Measurements from ENCODE around the gene C16orf90.
"Not testable (repeated sequence)": the region's sequence is repeated elsewhere in the genome, so short reads cannot be mapped to it uniquely, and the experiment has no call there.

Gene C16orf90

DNA sequence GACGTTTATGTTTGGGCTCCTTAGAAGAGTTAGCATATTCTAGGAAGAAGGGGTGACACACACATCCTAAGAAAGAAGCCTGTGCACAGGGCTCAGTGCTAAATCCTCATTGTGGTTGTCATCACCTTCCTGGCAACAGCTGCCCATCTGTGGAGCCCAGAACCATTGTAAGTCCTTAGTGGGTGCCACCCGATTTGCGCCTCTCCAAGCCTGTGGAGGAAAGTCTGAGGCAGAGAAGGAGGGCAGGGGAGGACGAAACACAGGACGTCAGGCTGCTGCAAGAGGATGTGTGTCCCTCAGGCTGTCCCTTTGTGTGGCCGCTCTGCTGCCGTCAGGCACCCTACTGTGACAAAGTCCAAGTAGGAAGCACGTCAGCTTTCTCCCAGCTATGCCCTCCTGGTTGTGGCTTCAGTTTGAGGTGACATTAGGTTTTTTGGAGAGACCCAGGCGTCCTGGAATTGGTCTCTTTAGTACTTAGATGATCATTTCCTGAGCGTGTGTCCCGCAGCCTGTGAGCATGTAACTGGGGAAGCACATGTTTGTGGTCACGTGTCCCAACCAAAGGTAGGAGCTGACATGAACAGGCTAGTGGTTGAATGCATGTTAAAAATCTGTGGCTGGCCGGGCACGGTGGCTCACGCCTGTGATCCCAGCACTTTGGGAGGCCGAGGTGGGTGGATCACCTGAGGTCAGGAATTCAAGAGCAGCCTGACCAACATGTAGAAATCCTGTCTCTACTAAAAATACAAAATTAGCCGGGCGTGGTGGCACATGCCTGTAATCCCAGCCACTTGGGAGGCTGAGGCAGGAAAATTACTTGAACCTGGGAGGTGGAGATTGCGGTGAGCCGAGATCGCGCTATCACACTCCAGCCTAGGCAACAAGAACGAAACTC is 16.2 kb upstream of the C16orf90 start:
- no peak for DNase-seq (ENCODE audit: low read depth)

DNA sequence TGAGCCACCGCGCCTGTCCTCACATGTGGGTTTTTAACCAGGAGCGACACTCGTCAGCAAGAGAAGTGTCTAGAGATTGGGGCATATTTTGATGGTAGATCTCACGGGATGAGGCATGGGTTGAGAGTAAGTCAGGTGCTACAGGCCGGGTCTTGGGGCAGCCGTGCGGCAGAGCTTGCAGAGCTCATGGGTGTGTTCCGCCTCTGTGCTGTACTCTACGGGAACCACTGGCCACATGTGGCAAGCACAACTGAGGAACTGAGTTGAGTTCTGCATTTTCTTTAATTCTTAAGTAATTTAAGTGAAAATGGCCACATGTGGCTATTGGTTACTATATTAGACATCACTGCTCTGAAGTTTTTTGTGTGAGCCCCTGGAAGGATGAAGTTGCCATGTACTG is 15.1 kb upstream of the C16orf90 start:
- DNase-seq (ENCODE audit: low read depth): no peak

DNA sequence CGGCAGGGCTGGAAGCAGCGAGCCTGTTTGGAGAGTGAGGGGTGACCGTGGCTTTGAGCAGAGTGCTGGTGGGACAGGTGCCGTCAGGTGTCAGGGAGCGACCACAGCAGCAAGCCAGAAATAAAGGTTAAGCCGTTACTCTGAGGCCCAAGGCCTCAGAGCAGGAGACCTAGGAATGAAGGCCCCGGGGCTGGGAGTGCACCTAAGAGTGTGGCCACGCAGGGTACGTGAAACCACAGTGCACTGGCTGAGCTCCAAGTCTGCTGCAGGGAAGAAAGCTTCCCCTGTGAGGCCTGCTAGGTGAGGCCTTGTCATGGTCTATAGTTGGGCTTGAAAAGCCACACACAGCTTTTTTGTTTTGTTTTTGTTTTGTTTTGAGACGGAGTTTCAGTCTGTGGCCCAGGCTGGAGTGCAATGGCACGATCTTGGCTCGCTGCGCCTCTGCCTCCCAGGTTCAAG is 14.2 kb upstream of the C16orf90 start:
- DNase-seq (ENCODE audit: low read depth): peak; percentile 40

DNA sequence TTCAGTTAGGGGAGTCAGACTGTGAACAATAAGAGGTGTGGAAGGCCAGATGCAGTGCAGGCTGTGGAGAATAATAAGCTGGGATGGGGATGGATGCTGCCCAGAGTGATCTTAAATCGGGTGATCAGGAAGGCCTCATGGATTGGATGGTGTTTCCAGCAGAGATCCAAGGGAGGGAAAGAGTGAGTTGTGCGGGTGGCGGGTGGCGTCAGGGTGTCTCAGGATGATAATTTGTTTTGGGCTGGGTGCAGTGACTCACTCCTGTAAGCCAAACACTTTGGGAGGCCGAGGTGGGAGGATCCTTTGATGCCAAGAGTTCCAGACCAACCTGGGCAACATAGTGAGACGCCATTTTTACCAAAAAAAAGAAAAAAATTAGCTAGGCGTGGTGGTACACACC is 13.4 kb upstream of the C16orf90 start:
- no peak for DNase-seq (ENCODE audit: low read depth)

DNA sequence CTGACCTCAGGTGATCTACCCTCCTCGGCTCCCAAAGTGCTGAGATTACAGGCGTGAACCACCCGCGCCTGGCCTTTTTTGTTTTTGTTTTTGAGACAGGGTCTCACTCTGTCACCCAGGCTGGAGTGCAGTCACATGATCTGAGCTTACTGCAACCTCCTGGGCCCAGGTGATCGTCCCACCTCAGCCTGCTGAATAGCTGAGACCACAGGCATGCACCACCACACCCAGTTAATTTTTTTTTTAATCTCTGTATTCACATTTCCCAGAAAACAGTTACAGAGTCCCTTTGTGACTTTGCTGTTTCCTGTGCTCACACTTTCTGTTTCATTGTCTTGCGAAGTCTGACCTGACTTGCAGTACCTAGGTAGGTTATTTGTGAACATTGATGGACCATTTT is 8.2 kb upstream of the C16orf90 start:
- DNase-seq (ENCODE audit: low read depth): peak; percentile 17

DNA sequence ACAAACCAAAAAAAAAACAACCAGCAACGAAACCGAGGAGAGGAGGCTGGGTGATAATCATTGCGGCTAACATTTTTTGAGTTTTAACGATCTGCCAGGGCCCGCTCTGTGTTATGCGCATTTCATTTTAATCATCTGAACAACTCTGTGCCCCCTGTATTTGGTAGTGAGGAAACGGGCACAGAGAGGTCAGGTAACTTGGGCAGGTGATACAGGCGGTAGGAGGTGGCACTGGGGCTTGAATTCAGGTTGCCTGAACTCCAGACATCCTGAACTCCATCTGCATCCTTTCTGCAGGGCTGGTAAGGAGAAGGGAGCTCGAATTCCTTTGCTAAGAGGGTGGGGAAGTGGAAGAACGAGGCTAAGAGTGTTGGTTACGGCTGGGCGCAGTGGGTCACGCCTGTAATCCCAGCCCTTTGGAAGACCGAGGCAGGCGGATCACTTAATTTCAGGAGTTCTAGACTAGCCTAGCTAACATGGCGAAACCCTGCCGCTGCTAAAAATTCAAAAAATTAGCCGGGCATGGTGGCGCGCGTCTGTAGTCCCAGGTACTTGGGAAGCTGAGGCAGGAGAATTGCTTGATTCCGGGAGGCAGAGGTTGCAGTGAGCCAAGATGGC is 6.6 kb upstream of the C16orf90 start:
- DNase-seq (ENCODE audit: low read depth): no peak

DNA sequence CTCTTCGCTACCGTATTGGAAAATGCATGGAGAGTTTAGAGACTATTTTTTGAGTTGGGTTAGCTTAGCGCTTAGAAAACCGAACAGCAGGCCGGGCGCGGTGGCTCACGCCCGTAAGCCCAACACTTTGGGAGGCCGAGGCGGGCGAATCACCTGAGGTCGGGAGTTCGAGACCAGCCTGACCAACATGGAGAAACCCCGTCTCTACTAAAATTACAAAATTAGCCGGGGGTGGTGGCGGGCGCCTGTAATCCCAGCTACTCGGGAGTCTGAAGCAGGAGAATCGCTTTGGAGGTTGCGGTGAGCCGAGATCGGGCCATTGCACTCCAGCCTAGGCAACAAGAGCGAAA is 6.1 kb upstream of the C16orf90 start:
- not testable (repeated sequence) for DNase-seq (ENCODE audit: low read depth)

DNA sequence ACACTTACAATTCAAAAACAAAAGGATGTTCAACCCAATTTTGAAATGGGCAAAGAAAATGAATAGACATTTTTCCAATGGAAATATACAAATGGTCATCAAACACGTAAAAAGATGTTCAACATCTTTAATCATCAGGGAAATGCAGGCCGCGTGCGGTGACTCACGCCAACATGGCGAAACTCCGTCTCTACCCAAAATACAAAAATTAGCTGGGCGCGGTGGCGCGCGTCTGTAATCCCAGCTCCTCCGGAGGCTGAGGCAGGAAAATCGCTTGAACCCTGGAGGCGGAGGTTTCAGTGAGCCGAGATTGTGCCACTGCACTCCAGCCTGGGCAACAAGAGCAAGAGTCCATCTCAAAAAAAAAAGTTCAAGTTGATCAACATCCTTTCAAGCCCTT is 3.7 kb upstream of the C16orf90 start:
- DNase-seq (ENCODE audit: low read depth): no peak

DNA sequence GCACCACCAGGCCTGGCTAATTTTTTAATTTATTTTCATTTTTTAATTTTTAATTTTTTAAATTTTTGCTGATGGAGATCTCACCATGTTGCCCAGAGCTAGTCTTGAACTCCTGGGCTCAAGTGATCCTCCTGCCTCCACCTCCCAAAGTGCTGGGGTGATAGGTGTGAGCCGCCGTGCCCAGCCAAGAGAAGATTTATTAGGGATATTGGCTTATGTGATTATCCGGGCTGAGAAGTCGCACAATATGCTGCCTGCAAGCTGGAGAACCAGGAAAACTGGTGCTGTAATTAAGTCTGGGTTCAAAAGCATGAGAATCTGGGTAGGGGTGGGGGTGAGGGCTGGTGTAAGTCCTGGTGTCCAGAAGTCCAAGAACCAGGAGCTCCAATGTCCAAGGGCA is 2.5 kb upstream of the C16orf90 start:
- no peak for DNase-seq (ENCODE audit: low read depth)

DNA sequence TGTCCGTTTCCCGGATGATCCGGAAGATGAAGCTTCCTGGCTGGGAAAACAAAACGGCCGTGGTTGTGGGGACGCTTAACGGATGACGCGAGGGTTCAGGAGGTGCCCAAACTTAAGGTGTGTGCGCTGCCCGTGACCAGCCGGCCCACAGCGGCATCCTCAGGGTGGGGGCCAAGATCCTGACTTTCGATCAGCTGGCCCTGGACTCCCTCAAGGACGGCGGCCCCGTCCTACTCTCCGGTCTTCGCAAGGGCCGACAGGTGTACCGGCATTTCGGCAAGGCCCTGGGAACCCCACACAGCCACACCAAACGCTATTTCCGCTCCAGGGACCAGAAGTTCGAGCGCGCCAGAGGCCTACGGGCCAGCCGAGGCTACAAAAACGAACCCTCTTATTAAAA is 1.1 kb upstream of the C16orf90 start:
- DNase-seq (ENCODE audit: low read depth): no peak

DNA sequence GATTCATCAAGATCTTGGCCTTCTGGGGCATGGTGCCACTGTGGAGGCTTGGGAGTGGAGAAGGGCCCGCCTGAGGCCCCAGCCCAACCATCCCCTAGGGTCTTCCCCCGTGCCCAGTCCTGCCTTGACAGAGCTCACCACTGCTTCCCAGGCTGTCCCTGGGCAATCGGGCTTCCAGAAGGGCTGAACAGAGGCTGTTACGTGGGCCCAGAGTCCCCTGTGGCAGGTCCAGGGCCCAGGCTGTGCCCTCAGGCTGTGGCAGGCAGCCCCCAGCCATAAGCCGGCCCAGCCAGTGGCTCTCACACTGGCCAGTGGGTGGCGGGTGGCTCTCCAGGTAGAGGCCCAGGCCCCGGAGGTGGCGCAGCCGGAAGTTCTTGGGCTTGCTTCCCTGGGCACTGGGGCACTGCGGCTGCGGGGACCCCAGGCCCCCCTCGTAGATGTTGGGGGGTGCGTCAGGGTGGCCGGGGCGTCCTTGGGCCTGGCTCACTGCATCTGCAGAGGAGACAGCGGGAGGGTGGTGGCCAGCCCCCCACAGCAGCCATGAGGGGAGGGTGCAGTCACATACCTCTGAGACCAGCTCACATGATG is 809 bp downstream of the C16orf90 start:
- no peak for DNase-seq (ENCODE audit: low read depth)

DNA sequence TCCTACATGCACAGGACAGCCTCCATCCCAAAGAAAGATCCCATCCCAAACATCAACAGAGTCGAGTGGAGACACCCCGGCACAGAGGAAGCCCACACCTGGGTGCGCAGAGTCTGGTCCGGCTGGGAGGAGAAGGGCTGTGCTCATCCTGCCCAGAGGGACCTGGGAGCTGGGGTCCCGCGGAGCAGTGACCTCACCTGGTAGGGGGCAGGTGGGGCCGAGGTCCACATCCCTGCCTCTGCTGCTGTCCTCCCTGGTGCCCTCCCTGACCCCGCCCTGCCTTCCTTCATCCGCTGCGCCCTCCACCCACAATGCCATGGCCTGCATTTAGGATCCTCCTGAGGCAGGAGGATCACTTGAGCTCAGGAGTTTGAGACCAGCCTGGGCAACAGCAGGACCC is 2.9 kb downstream of the C16orf90 start:
- no peak for DNase-seq (ENCODE audit: low read depth)

DNA sequence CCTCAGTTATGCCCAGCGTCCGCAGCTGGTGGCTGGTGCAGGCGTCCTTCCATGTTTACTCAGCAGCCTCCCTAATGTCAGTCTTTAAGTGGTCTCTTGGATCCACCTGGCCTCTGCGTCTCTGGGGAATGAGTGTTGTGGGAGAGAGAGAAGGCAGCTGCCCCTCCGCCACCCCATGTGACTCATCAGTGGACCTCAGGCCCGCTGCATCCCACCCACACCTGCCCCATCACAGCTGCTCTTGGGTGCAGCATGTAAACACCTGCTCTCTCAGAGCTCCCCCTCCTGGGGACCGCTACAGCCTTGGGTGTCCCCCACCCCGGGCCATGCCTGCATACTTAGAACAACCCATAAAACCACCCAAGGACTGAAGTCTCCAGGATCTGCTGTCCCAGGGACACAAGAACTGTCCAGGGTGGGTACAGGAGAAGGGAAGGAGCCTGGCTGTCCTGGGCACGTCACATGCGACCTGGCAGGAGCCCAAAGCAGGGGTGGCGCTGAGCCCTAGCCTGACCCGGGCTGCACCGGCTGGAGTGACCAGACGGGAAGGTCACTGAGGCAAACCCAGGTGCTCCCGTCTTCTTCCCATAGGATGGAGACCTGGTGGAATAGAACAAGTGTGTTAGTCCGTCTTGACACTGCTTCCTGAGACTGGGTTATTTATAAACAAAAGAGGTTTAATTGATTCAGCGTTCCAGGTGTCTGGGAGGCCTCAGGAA is 4.2 kb downstream of the C16orf90 start:
- DNase-seq (ENCODE audit: low read depth): no peak

DNA sequence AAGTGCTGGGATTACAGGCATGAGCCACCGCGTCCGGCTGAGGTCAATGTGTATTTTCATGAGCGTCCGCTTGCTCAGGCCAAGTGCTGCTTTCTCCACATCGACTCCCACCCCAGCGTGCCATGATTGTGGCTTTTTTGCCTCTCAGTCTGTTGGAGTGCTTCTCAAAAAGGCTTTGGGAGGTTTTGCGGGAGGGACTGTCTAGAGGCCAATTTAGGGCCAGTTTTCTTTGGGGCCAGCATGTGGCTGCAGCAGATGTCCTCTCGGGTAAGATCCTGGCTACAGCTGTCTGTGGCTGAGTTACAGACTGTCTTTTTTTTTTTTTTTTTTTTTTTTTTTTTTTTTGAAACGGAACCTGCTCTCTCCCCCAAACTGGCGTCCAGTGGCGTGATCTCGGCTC is 6.5 kb downstream of the C16orf90 start:
- DNase-seq (ENCODE audit: low read depth): no peak

DNA sequence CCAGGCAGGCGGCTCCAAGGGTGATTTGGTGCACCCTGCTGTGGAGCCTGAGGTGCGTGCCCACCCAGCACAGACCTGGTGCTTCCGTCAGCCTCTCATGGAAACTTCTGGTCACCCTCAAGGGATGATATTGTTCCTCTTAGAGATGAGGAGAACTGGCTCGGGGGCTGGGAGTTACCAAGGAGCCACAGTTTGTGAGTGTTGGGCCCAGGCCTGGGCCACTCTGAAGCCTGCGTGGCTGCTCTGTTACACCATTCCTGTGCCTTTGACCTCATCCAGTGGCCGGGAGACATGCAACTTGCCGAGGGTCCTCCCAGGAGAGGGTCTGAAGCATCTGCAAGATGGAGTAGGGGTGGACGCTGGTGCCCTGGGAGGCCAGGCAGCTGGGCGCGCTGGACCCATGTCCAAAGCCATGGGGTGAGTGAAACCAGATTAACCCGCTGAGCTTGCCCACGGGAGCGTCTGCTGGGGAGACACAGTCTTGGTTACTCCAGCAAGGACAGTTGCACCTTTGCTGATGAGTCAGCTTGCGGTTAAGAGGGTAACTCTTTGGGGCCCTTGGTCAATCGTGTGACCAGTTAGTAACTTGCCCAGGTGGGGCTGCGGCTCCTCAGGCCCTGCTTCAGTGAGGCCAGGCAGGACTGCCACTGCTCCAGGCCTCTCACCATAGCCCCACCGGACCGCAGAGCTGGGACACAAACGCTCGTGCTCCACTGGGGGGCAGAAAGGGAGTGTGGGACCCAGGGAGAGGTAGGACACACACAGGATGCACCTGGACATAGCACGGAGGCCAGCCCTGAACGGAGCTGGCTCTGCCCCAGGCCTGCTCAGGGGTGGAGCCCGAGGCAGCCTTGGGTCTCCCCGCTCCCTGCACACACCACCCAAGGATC is 7.5 kb downstream of the C16orf90 start:
- DNase-seq (ENCODE audit: low read depth): no peak

DNA sequence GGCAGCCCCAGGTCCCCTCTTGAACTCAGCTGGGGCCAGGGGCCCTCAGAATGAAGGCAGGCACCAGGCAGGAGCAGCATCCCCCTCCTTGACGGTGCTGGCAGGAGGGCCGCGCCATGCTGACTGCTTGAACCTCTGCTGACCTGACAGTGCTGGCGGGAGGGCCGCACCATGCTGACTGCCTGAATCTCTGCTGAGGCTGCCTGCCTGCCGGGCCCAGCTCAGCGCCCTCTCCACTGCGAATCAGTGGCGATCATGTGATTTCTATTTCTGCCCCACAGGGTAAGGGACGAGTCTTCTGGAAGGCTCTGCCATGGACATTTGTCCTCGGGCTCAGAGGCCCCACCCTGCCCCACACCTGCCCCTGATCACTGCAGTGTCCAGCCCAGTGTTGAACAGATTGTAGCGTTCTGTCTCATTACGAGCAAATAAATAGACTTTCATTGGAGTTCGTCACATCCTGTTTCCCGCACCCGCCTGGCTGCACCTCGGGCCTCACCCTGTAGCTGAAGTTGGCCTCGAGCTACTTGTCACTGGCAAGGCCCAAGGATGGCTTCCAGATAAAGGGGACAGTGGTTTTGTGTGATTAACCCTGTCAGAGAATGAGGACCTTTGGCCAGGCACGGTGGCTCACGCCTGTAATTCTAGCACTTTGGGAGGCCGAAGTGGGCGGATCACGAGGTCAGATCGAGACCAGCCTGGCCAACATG is 8.6 kb downstream of the C16orf90 start:
- DNase-seq (ENCODE audit: low read depth): no peak

DNA sequence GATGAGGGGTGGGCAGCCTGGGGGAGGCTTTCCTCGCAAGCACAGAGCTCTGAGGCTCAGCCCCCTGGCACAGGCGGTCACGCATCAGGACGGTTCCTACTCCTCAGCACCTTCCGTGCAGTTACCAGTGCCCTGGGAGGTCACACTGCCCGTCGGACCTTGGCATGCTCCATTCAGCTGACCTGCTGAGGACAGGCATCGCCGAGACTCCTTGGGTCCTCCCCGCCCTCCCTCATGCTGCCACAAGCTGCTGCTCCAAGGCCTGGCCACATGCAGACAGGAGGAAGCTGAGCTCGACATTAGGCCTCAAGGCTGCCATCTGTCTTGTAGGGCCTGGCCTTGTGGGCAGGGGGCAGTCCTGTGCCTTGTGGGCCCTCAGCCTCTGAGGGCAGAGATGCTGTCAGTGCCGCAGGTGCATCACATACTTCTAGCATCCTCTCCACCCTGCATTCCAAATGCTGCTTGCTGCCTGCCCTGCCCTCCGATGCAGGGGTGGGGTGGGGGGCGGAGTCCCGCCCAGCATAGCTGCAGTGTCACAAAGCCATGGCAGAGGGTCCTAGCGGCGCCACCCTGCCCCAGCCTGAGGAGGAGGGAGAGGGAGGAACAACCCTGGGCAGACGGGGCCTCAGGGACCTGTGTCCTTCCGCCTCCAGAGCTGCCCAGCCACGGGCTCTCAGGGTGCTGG is 9.3 kb downstream of the C16orf90 start:
- DNase-seq (ENCODE audit: low read depth): no peak

DNA sequence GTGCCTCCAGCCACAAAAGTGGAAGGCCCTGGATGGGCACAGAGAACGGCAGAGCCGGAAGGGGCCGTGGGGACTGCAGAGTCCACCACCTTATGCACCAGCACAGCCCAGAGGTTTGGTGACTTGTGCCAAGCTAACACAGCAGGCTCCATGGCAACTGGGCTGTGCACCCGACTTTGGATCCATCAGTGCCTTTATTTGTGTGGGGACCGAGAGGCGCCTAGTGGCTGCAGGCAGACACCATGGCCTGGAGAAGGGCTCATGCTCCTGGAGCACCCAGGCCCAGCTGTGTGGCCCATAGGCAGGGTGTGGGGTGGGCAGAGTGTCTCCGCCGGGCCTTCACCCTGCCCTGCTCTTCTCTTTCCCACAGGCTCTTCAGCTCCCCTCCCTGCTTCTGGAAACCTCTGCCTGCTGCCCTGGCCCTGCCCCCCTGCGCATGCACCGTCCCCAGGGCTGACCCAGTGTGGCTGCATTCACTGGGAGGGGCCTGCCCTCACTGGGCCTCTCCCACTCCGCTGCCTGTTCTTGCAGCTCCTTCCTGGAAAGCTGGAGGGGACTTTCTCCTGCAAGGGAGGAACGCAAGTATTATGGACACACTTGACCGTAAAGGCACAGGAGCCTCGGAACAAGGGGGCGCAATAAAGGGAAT is 10.1 kb downstream of the C16orf90 start:
- DNase-seq (ENCODE audit: low read depth): no peak

DNA sequence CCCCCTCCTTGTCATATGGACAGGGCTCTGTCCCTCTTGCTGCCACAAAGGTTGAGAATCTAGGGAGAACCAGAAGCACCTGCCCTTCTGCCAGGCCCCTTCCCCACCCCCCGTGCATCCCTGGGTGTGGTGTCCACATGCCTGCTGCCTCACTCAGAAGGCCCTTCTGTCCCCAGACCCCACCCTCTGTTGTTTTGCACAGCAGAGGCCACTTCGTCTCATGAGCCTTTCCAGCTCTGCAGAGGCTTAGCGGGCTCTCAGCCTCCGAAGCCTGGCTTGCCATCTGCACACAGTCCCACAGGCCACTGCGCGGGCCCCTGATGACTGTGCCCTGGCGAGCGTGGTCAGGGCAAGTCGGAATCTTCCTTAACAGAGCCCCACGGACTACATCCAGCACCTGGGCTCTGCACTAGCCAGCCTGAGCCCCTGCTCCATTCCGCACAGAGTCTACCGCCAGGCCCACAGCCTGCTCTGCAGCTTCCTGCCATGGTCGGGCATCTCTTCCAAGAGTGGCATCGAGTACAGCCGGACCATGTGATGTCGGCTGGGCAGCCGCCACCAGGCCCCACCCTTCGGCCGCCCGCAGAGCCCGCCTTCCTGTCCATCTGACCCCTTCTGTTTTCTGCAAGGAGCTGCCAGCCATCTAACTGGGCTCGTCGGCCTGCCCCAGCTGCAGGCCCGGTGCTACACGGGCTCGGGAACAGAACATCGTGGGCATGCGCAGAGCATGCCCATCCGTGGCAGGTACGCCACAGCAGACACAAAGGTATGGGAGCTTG is 10.8 kb downstream of the C16orf90 start:
- no peak for DNase-seq (ENCODE audit: low read depth)

Data from activated T-helper 9 cell treated with anti-CD3 and anti-CD28 coated beads, Interleukin-2, amount 50 U/mL, for 16 hours (primary cell).